Activated T-helper 17 cell treated with anti-CD3 and anti-CD28 coated beads, Interleukin-2, amount 50 U/mL, for 72 hours (primary cell): ENCODE data around the gene TTC9B. TPM values are rescaled to one million over a fixed set of nuclear protein-coding genes. Genes with fewer than 3 reads are reported as not detected.

Experiments used
- ATAC-seq: fragments of 150-1000 bp; cut with Tn5 transposase; replicated peaks from 2 replicates; pipeline ENCODE4 v1.10.0; 2021; ENCODE audit warnings: mild to moderate bottlenecking, moderate library complexity
- H3K27ac Mint-ChIP-seq: one replicate; pipeline ENCODE4 v1.8.0; 2022; ENCODE audit warnings: mixed read lengths
- H3K27me3 Mint-ChIP-seq: one replicate; pipeline ENCODE4 v1.8.0; 2022; ENCODE audit warnings: mixed read lengths
- H3K36me3 Mint-ChIP-seq: one replicate; pipeline ENCODE4 v1.8.0; 2022; ENCODE audit warnings: low read depth, mild to moderate bottlenecking, mixed read lengths
- H3K4me1 Mint-ChIP-seq: one replicate; pipeline ENCODE4 v1.8.0; 2022; ENCODE audit warnings: mixed read lengths
- H3K4me3 Mint-ChIP-seq: one replicate; pipeline ENCODE4 v1.8.0; 2022; ENCODE audit warnings: mild to moderate bottlenecking, mixed read lengths
- H3K9me3 Mint-ChIP-seq: one replicate; pipeline ENCODE4 v1.8.0; 2022; ENCODE audit warnings: mixed read lengths
- total RNA-seq, 2 donors: library from RNA; stranded (reverse); gene quantifications; one replicate each; pipeline ENCODE4 v1.2.3, GENCODE V29; 2022

TTC9B gene
- 1 to 10 TPM in 1 of 2 donors, not detected in 1; 1.1 TPM for total RNA-seq

- peaks cover 5% of the 10 kb centered on the region for H3K36me3 Mint-ChIP-seq
- peaks cover 33% of the 10 kb centered on the region for H3K27me3 Mint-ChIP-seq
- ATAC-seq: peak; percentile 23
- no peak within 1 kb of the TSS for H3K27ac Mint-ChIP-seq
- peaks cover 11% of the 10 kb centered on the region for H3K4me1 Mint-ChIP-seq
- peaks cover 5% of the 10 kb centered on the region for H3K9me3 Mint-ChIP-seq
- no peak within 1 kb of the TSS for H3K4me3 Mint-ChIP-seq
These were observed at the start of gene TTC9B for GRCh38 chr19:40217934-40218890. Gene TTC9B, minus strand, starts transcription at chr19:40218384. Its CDS starts 3 bp downstream, at chr19:40218381.

- Mint-ChIP-seq H3K36me3 (peaks cover 61% of the 10 kb centered on the region), H3K4me3 (no peak overlapping the region), H3K27ac (peak overlapping the region; percentile 18), H3K9me3 (no peaks in the 10 kb centered on the region), H3K27me3 (no peaks in the 10 kb centered on the region), H3K4me1 (peaks cover 32% of the 10 kb centered on the region)
- ATAC-seq: no peak
These were observed 49.4 kb upstream of the TTC9B start for GRCh38 chr19:40267601-40267997.

GRCh38 chr19:40266912-40267600 is 48.9 kb upstream of the TTC9B start:
- Mint-ChIP-seq H3K4me3 (no peak overlapping the region), H3K4me1 (peaks cover 26% of the 10 kb centered on the region), H3K9me3 (no peaks in the 10 kb centered on the region), H3K27me3 (no peaks in the 10 kb centered on the region), H3K36me3 (peaks cover 61% of the 10 kb centered on the region), H3K27ac (peak overlapping the region; percentile 18)
- ATAC-seq: no peak

GRCh38 chr19:40266119-40266518 is 47.9 kb upstream of the TTC9B start:
- peaks cover 29% of the 10 kb centered on the region for H3K4me1 Mint-ChIP-seq
- H3K4me3 Mint-ChIP-seq: no peak overlapping the region
- no peaks in the 10 kb centered on the region for H3K27me3 Mint-ChIP-seq
- H3K36me3 Mint-ChIP-seq: peaks cover 69% of the 10 kb centered on the region
- no peaks in the 10 kb centered on the region for H3K9me3 Mint-ChIP-seq
- ATAC-seq: no peak
- H3K27ac Mint-ChIP-seq: no peak overlapping the region

- H3K27ac Mint-ChIP-seq: no peak overlapping the region
- peaks cover 29% of the 10 kb centered on the region for H3K4me1 Mint-ChIP-seq
- no peak for ATAC-seq
- H3K36me3 Mint-ChIP-seq: peaks cover 69% of the 10 kb centered on the region
- no peaks in the 10 kb centered on the region for H3K9me3 Mint-ChIP-seq
- H3K27me3 Mint-ChIP-seq: no peaks in the 10 kb centered on the region
- H3K4me3 Mint-ChIP-seq: no peak overlapping the region
These were observed 47.5 kb upstream of the TTC9B start for GRCh38 chr19:40265763-40266099.

- Mint-ChIP-seq H3K36me3 (peaks cover 69% of the 10 kb centered on the region), H3K27ac (no peak overlapping the region), H3K4me1 (peaks cover 28% of the 10 kb centered on the region), H3K27me3 (no peaks in the 10 kb centered on the region), H3K9me3 (no peaks in the 10 kb centered on the region), H3K4me3 (no peak overlapping the region)
- ATAC-seq: no peak
These were observed 47.0 kb upstream of the TTC9B start for GRCh38 chr19:40265055-40265762.

DNA sequence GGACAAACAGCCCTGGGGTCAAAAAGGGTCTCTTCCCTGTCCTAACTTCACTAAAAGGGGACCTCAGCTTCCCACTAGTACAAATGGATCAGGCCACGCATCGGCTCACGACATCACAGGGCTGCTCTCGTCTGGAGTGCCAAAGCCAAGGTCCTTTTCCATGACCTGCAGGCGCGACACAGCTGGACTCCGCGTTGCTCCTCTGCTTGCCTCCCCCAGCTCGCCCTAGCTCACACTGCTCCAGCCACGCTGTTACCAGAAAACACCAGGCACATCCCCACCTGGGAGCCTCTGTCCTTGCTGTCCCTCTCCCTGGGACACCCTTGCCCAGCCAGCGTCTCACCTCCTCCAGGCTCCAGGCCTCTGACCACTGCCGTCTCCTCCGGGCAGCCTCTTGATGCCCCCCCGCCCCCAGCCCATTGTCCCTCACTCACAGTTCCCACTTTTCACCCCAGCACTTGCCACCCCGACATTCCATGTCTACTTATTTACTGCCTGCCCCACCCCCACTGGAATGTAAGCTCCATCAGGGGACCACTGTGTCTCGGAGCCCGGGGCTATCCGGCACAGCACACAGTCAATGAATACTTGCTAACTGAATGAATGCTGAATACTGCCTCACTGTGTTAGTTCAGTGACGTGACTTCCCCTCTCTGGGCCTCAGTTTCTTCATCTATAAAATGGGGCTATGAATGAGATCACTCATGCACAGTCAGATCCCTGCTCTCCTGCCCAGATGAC is 46.3 kb upstream of the TTC9B start:
- peaks cover 21% of the 10 kb centered on the region for H3K4me1 Mint-ChIP-seq
- no peak overlapping the region for H3K27ac Mint-ChIP-seq
- no peaks in the 10 kb centered on the region for H3K9me3 Mint-ChIP-seq
- H3K27me3 Mint-ChIP-seq: no peaks in the 10 kb centered on the region
- ATAC-seq: no peak
- H3K4me3 Mint-ChIP-seq: no peak overlapping the region
- H3K36me3 Mint-ChIP-seq: peaks cover 63% of the 10 kb centered on the region

GRCh38 chr19:40263440-40264313 is 45.5 kb upstream of the TTC9B start:
- Mint-ChIP-seq H3K27ac (no peak overlapping the region), H3K36me3 (peaks cover 55% of the 10 kb centered on the region), H3K4me1 (peaks cover 15% of the 10 kb centered on the region), H3K4me3 (no peak overlapping the region), H3K9me3 (no peaks in the 10 kb centered on the region), H3K27me3 (no peaks in the 10 kb centered on the region)
- ATAC-seq: no peak

- H3K36me3 Mint-ChIP-seq: peaks cover 53% of the 10 kb centered on the region
- H3K27me3 Mint-ChIP-seq: no peaks in the 10 kb centered on the region
- no peaks in the 10 kb centered on the region for H3K9me3 Mint-ChIP-seq
- H3K4me3 Mint-ChIP-seq: no peak overlapping the region
- H3K4me1 Mint-ChIP-seq: peaks cover 13% of the 10 kb centered on the region
- H3K27ac Mint-ChIP-seq: no peak overlapping the region
- no peak for ATAC-seq
These were observed 44.2 kb upstream of the TTC9B start for GRCh38 chr19:40262422-40262821.

DNA sequence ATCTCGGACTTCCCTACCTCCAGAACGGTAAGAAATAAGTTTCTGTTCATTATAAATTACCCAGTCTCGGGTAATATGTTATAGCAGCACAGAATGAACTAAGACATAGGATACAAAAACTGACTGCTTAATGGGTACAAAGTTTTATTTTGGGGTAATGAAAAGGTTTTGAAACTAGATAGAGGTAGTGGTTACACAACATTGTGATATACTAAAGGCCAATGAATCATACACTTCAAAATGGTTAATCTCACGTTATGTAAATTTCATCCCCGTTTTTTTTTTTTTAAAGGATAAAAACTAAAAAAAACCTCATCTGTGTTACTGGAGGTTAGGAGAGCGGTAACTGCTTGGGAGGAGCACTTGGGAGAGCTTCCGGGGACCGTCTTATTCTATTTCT is 43.4 kb upstream of the TTC9B start:
- no peaks in the 10 kb centered on the region for H3K27me3 Mint-ChIP-seq
- ATAC-seq: no peak
- H3K9me3 Mint-ChIP-seq: no peaks in the 10 kb centered on the region
- H3K4me3 Mint-ChIP-seq: no peak overlapping the region
- H3K4me1 Mint-ChIP-seq: peaks cover 9% of the 10 kb centered on the region
- peak overlapping the region; percentile 38 for H3K27ac Mint-ChIP-seq
- peaks cover 51% of the 10 kb centered on the region for H3K36me3 Mint-ChIP-seq

DNA sequence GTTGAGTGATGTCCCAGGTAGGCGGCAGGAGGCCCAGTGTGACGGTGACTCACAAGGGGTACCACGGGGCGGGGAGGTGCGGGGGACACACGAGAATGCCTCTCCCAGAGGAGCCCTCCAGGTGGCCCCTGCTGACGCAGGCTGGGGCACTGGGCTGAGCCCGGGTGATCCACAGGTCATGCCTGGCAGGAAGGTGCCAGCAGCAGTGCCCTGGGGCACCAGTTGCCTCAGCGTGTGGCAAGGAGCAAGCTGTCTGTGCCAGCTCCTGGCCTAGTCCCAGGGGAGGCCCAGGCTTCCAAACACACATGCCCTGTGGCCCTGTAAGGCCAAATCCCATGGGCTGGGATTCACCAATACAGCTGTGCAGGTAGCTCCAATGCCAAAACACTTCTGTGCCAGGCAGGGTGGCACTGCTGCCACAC is 38.9 kb upstream of the TTC9B start:
- Mint-ChIP-seq H3K4me1 (peaks cover 16% of the 10 kb centered on the region), H3K27me3 (no peaks in the 10 kb centered on the region), H3K36me3 (peaks cover 57% of the 10 kb centered on the region), H3K27ac (peak overlapping the region; percentile 13), H3K9me3 (no peaks in the 10 kb centered on the region), H3K4me3 (no peak overlapping the region)
- ATAC-seq: no peak

DNA sequence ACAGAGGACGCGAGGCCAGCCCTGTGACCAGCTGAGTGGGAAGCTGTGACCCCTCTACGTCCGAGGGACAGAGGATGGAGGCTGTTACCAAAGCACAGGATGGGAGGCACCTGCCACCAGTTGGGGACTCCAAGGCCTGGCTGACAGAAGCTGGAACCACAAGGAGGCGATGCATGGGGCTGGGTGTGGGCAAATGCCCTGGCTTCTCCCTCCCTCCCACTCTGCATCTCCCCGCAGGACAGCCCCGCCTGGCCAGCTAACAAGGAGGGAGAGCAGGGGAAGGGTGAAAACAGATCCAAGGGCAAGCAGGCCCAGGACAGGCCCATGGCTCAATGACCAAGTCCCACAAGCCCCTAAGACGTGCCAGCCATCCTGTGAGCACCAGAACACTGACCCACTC is 38.3 kb upstream of the TTC9B start:
- ATAC-seq: no peak
- Mint-ChIP-seq H3K27ac (no peak overlapping the region), H3K9me3 (no peaks in the 10 kb centered on the region), H3K36me3 (peaks cover 57% of the 10 kb centered on the region), H3K27me3 (no peaks in the 10 kb centered on the region), H3K4me3 (no peak overlapping the region), H3K4me1 (peaks cover 14% of the 10 kb centered on the region)

- Mint-ChIP-seq H3K36me3 (peaks cover 60% of the 10 kb centered on the region), H3K27me3 (no peaks in the 10 kb centered on the region), H3K9me3 (no peaks in the 10 kb centered on the region), H3K4me1 (peaks cover 12% of the 10 kb centered on the region), H3K4me3 (no peak overlapping the region), H3K27ac (peak overlapping the region; percentile 48)
- no peak for ATAC-seq
These were observed 37.5 kb upstream of the TTC9B start for GRCh38 chr19:40255619-40256166.
